Astrocyte of the spinal cord (primary cell): ENCODE results near the gene MUC13.

ENCODE experiments used
- DNase-seq: peaks from one replicate; pipeline ENCODE4 v3.0.0; 2011; ENCODE audit warnings: low read depth, low spot score
- H3K4me3 ChIP-seq: 2 replicates; pipeline ENCODE4 v1.5.1; 2011; ENCODE audit warnings: low read depth, mild to moderate bottlenecking, low read length, moderate library complexity
- in situ Hi-C: cut with HindIII; loops from 2 replicates; pipeline ENCODE4 v1.10.0; 2017; ENCODE audit warnings: low sequenced_read_pairs
- TF ChIP-seq, protein P1 (sequence below): IDR thresholded peaks from 2 replicates; pipeline ENCODE4 v1.5.1; 2012; ENCODE audit warnings: low read depth, mild to moderate bottlenecking, low read length, inconsistent platforms

Gene MUC13

DNA sequence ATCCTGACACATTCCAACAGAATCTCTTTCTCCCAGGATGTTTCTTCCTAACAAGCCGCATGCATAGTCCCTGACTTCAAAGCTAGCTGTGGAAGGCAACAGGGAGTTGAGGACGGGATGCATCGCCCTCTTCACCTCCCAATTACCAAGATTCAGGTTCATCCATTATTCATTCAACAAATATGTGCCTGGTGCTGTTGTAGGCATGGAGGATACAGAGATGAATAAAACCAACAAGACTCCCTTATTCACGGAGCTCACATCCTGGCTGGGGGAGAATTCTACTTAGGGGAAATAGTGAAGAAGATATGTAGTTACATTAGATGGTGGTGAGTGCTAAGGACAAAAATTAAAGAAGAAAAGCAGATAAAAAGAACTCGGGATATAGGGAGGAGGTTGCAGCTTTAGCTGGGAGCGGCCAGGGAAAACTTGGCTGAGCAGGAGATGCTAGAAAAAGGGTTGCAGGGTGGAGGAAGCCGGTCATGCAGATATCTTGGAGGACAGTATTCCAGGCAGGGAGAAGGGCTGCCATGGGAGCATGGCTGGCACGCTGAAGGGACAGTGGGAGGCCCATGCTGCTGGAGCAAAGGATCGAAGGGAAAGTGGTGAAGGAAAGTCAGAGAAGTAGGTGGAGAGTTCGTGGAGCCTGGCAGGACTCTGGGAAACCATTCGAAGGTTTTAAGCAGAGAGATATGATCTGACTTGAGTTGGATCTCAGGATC lies 52.4 kb downstream of the MUC13 start:
- in situ Hi-C loops, result no loop called here
- DNase-seq, result peak; percentile 24
- no peak overlapping the region for H3K4me3 ChIP-seq
- TF ChIP-seq, protein P1, sequence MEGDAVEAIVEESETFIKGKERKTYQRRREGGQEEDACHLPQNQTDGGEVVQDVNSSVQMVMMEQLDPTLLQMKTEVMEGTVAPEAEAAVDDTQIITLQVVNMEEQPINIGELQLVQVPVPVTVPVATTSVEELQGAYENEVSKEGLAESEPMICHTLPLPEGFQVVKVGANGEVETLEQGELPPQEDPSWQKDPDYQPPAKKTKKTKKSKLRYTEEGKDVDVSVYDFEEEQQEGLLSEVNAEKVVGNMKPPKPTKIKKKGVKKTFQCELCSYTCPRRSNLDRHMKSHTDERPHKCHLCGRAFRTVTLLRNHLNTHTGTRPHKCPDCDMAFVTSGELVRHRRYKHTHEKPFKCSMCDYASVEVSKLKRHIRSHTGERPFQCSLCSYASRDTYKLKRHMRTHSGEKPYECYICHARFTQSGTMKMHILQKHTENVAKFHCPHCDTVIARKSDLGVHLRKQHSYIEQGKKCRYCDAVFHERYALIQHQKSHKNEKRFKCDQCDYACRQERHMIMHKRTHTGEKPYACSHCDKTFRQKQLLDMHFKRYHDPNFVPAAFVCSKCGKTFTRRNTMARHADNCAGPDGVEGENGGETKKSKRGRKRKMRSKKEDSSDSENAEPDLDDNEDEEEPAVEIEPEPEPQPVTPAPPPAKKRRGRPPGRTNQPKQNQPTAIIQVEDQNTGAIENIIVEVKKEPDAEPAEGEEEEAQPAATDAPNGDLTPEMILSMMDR, result no peak

DNA sequence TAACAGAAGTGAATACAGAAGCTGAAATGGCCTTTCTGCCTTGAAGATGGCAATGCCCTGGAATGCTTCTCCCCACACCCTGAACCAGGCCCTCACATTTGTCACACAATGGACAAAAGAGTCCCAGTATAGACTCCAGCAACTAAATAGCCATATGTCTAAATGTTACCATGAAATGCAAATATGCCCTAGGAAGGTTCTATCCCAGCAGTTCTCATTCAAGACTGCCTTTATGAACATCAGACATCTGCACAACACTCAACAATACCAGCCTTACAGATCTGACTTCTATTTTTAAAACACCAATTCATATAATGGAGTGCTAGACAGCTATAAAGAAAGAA lies 55.2 kb downstream of the MUC13 start:
- in situ Hi-C loops, result no loop called here
- DNase-seq, result peak; percentile 39
- TF ChIP-seq, protein P1, result no peak
- H3K4me3 ChIP-seq, result no peak overlapping the region

DNA sequence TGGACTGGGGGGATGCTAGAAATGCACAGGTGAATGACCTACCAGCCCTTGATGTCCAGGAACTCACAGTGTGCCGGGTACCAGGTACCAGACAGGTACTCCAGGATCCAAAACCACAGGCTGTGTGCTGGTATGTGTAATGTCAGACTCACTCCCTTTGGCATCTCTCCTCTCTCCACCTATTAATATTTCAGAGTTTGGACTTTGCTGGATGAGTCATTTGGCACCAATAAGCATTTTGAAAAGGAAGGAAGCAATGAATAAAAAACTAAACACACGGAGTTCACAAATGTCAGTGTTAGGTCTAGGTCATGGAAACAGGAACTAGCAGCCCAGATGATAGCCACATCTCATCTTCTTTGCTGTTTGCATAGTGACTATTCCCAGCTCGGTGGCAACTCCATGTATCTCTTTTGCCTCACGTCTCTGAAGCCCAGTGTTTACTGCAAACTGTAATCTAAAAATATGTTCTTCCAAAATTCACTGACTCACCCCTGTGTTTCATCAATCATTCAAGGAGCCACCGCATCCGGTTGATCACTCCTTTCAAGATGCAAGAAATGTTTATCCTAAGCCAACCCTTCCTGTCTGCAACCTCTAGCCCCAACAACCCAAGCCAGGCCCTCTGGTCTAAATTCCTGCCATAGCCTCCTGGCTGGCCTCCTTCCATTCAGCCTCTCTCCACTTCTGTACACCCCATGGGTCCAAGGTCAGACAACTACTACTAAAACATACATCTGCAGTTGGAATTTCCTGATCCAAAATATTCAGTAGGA lies 55.8 kb downstream of the MUC13 start:
- in situ Hi-C loops, result no loop called here
- H3K4me3 ChIP-seq, result no peak overlapping the region
- DNase-seq, result peak; percentile 90
- TF ChIP-seq, protein P1, result no peak

DNA sequence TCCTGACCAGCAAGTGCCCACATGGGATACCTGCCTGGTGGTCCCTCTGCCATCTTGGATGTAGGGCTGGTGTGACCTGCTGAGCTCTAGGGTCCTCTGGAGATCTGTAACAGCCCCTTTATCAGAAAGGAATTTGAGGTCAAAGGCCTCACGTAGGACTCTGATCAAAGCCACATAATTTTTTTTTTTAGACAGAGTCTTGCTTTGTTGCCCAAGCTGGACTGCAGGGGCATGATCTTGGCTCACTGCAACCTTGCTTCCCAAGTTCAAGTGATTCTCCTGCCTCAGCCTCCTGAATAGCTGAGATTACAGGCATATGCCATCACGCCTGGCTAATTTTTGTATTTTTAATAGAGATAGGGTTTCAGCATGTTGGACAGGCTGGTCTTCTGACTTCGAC lies 56.9 kb downstream of the MUC13 start:
- no peak for DNase-seq
- no peak overlapping the region for H3K4me3 ChIP-seq
- in situ Hi-C loops, result no loop called here
- TF ChIP-seq, protein P1, result no peak

DNA sequence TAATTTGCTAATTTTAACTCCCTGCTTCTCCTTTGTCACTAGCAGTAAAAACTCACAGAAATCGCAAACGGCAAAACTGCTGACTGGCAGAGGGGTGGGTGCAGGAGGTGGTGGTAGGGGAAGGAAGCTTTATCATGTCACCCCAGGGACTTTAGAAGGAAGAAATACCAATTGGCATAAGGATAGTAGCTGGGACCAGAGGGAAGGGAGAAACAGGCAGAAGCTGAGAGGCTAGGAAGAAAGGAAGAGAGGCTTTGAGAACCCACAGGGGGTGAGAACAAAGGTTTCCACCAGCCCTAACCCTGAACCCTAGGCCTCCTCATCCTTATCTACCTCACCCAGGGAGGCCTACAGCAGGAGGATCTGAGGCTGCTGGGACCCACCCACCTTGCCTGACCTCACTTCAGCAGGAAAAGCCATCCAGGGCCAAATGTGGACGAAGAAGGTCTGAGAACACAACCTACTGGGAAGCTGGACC lies 58.1 kb downstream of the MUC13 start:
- in situ Hi-C loops, result no loop called here
- TF ChIP-seq, protein P1, result no peak
- no peak for DNase-seq
- H3K4me3 ChIP-seq, result no peak overlapping the region

DNA sequence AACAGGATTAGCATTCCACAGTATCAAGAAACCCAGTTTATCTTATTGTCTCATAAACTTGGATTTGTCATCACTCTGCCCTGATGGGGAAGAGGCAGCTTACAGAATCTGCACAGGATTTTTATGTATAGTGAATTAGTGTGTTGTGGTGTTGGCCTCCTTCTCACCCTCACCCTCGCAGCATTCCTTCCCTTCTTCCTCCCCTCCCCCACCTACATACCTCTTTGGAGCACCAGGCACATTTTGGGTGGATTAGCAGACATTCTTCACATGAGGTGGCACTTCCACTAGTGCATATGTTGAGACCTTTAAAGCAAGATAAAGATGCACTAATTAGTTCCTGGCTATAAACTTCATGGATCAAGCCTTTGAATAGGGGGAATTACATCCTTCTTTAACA lies 61.3 kb downstream of the MUC13 start:
- in situ Hi-C loops, result no loop called here
- TF ChIP-seq, protein P1, result no peak
- no peak overlapping the region for H3K4me3 ChIP-seq
- no peak for DNase-seq
